GM18526 (cell line): ENCODE results near the gene ZPLD1.

Source experiments
- POLR2A ChIP-seq: IDR thresholded peaks from 3 replicates; pipeline ENCODE4 v1.6.1; 2011; ENCODE audit not compliant: insufficient read length; ENCODE audit errors: extremely low read depth

ZPLD1 gene

GRCh38 chr3:102488331-102488730 lies 53.5 kb downstream of the ZPLD1 start:
- no peak for TF ChIP-seq POLR2A

- no peak for TF ChIP-seq POLR2A
These were observed 57.5 kb downstream of the ZPLD1 start for GRCh38 chr3:102492300-102492699.

GRCh38 chr3:102497571-102497970 lies 62.8 kb downstream of the ZPLD1 start:
- no peak for TF ChIP-seq POLR2A

GRCh38 chr3:102505542-102505941 lies 70.7 kb downstream of the ZPLD1 start:
- TF ChIP-seq POLR2A = no peak

- no peak for TF ChIP-seq POLR2A
These were observed 75.8 kb downstream of the ZPLD1 start for GRCh38 chr3:102510663-102511062.

- no peak for TF ChIP-seq POLR2A
These were observed 76.4 kb downstream of the ZPLD1 start for GRCh38 chr3:102511168-102511567.

- no peak for TF ChIP-seq POLR2A
These were observed 76.8 kb downstream of the ZPLD1 start for GRCh38 chr3:102511639-102512038.

- TF ChIP-seq POLR2A = no peak
These were observed 78.1 kb downstream of the ZPLD1 start for GRCh38 chr3:102512734-102513504.

- TF ChIP-seq POLR2A = no peak
These were observed 79.4 kb downstream of the ZPLD1 start for GRCh38 chr3:102514241-102514640.

GRCh38 chr3:102521246-102521645 lies 86.4 kb downstream of the ZPLD1 start:
- TF ChIP-seq POLR2A = no peak

- no peak for TF ChIP-seq POLR2A
These were observed 90.8 kb downstream of the ZPLD1 start for GRCh38 chr3:102525624-102526023.

GRCh38 chr3:102526865-102527264 lies 92.0 kb downstream of the ZPLD1 start:
- no peak for TF ChIP-seq POLR2A

GRCh38 chr3:102528727-102529126 lies 93.9 kb downstream of the ZPLD1 start:
- TF ChIP-seq POLR2A = no peak
